Fibroblast of lung (primary cell): ENCODE results near the gene CMBL.

Source experiments
- CTCF ChIP-seq, 2 donors: IDR thresholded peaks in 1 of 2; conservative IDR thresholded peaks in 1 of 2; 1 replicate in 1 of 2; 2 replicates in 1 of 2; pipeline ENCODE4 v1.5.1; 2011 to 2012; ENCODE audit warnings: low read length in 2 of 2, control low read depth in 1 of 2, inconsistent platforms in 1 of 2, low read depth in 1 of 2, mild to moderate bottlenecking in 1 of 2
- EZH2 ChIP-seq: IDR thresholded peaks from 2 replicates; pipeline ENCODE4 v1.5.1; 2012; ENCODE audit warnings: low read length, control low read depth, mild to moderate bottlenecking; ENCODE audit errors: missing control alignments

GRCh38 chr5:10289353-10289752 lies 18.3 kb downstream of the CMBL start:
- TF ChIP-seq CTCF (conservative IDR thresholded peaks at IDR 0.05 in 1 of 2, IDR thresholded peaks at IDR 0.05 in 1 of 2; ENCODE audit: low read depth in 1 of 2, low read length in 2 of 2) = peak in 1 of 2 donors; percentile 16
- TF ChIP-seq EZH2 = no peak
